DND-41 (cell line): Measurements from ENCODE around the gene BAAT.

ENCODE experiments used
- ATAC-seq: fragments of 200-7000 bp; cut with Tn5 transposase; 3 replicates; pipeline ENCODE4 v1.9.1; 2021; ENCODE audit warnings: low read depth; ENCODE audit not compliant: insufficient read depth
- DNase-seq: peaks from one replicate; pipeline ENCODE4 v3.0.0-alpha.2; 2020
- H2AFZ ChIP-seq: 2 replicates; pipeline ENCODE4 v1.6.0; 2012; ENCODE audit warnings: low read depth, low read length
- H3K27ac ChIP-seq: 2 replicates; pipeline ENCODE4 v1.5.1; 2012; ENCODE audit warnings: low read length, inconsistent platforms
- H3K27me3 ChIP-seq: fragments of 200-600 bp; sonication (generic); 2 replicates; pipeline ENCODE4 v1.6.0; 2012; ENCODE audit warnings: low read length, mild to moderate bottlenecking, inconsistent platforms; ENCODE audit not compliant: insufficient read depth, poor library complexity
- H3K36me3 ChIP-seq: 2 replicates; pipeline ENCODE4 v1.5.1; 2012; ENCODE audit warnings: low read length, inconsistent platforms; ENCODE audit not compliant: insufficient read depth
- H3K4me1 ChIP-seq: 2 replicates; pipeline ENCODE4 v1.5.1; 2012; ENCODE audit warnings: mild to moderate bottlenecking, low read length; ENCODE audit not compliant: insufficient read depth
- H3K4me2 ChIP-seq: 2 replicates; pipeline ENCODE4 v1.6.0; 2012; ENCODE audit warnings: mild to moderate bottlenecking, moderate library complexity, low read length, inconsistent platforms; ENCODE audit not compliant: insufficient read depth
- H3K4me3 ChIP-seq, 2 experiments: fragments of 200-600 bp in 1 of 2; shearing (Covaris generic) in 1 of 2; 2 replicates each; pipeline ENCODE4 v1.5.1; 2012 to 2016; ENCODE audit warnings: inconsistent platforms in 2 of 2, low read length in 2 of 2, mild to moderate bottlenecking in 2 of 2, low read depth in 1 of 2, moderate library complexity in 1 of 2
- H3K79me2 ChIP-seq: 2 replicates; pipeline ENCODE4 v1.6.0; 2012; ENCODE audit warnings: low read length, inconsistent platforms; ENCODE audit not compliant: insufficient read depth
- H3K9ac ChIP-seq: 2 replicates; pipeline ENCODE4 v1.6.0; 2012; ENCODE audit warnings: low read depth, mild to moderate bottlenecking, inconsistent platforms, low read length, moderate library complexity
- H3K9me3 ChIP-seq: 2 replicates; pipeline ENCODE4 v1.5.1; 2012; ENCODE audit warnings: low read length, moderate library complexity, mild to moderate bottlenecking, inconsistent platforms; ENCODE audit not compliant: insufficient read depth, severe bottlenecking
- H4K20me1 ChIP-seq: 2 replicates; pipeline ENCODE4 v1.6.0; 2012; ENCODE audit warnings: low read length; ENCODE audit not compliant: insufficient read depth
- EZH2 ChIP-seq: IDR thresholded peaks from 3 replicates; pipeline ENCODE4 v1.6.1; 2012; ENCODE audit warnings: borderline replicate concordance, low read depth, mild to moderate bottlenecking, moderate library complexity, low read length, inconsistent platforms; ENCODE audit not compliant: severe bottlenecking
- TF ChIP-seq, protein P1 (sequence below): IDR thresholded peaks from 2 replicates; pipeline ENCODE4 v1.5.1; 2012; ENCODE audit warnings: borderline replicate concordance, low read length, moderate library complexity, mild to moderate bottlenecking; ENCODE audit not compliant: poor library complexity, severe bottlenecking; ENCODE audit errors: extremely low read depth

The BAAT gene

GRCh38 chr9:101427358-101427757 lies 42.6 kb upstream of the BAAT start:
- no peak overlapping the region for H3K4me2 ChIP-seq
- no peaks in the 10 kb centered on the region for H3K4me1 ChIP-seq
- no peak overlapping the region for H2AFZ ChIP-seq
- no peak overlapping the region for H3K4me3 ChIP-seq
- TF ChIP-seq EZH2: no peak
- TF ChIP-seq, protein P1, sequence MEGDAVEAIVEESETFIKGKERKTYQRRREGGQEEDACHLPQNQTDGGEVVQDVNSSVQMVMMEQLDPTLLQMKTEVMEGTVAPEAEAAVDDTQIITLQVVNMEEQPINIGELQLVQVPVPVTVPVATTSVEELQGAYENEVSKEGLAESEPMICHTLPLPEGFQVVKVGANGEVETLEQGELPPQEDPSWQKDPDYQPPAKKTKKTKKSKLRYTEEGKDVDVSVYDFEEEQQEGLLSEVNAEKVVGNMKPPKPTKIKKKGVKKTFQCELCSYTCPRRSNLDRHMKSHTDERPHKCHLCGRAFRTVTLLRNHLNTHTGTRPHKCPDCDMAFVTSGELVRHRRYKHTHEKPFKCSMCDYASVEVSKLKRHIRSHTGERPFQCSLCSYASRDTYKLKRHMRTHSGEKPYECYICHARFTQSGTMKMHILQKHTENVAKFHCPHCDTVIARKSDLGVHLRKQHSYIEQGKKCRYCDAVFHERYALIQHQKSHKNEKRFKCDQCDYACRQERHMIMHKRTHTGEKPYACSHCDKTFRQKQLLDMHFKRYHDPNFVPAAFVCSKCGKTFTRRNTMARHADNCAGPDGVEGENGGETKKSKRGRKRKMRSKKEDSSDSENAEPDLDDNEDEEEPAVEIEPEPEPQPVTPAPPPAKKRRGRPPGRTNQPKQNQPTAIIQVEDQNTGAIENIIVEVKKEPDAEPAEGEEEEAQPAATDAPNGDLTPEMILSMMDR: no peak
- no peaks in the 10 kb centered on the region for H3K79me2 ChIP-seq
- no peak for ATAC-seq
- H4K20me1 ChIP-seq: no peaks in the 10 kb centered on the region
- no peaks in the 10 kb centered on the region for H3K36me3 ChIP-seq
- no peak overlapping the region for H3K9ac ChIP-seq
- no peaks in the 10 kb centered on the region for H3K27me3 ChIP-seq
- no peaks in the 10 kb centered on the region for H3K9me3 ChIP-seq
- no peak for DNase-seq
- H3K27ac ChIP-seq: no peak overlapping the region

GRCh38 chr9:101421653-101422065 lies 36.9 kb upstream of the BAAT start:
- Histone ChIP-seq H3K27ac (no peak overlapping the region), H3K79me2 (no peaks in the 10 kb centered on the region), H3K9ac (no peak overlapping the region), H3K4me1 (no peaks in the 10 kb centered on the region), H3K4me3 (no peak overlapping the region), H2AFZ (no peak overlapping the region), H3K27me3 (no peaks in the 10 kb centered on the region), H4K20me1 (no peaks in the 10 kb centered on the region), H3K4me2 (no peak overlapping the region), H3K9me3 (no peaks in the 10 kb centered on the region), H3K36me3 (no peaks in the 10 kb centered on the region)
- no peak for ATAC-seq
- no peak for TF ChIP-seq EZH2
- TF ChIP-seq, protein P1: no peak
- DNase-seq: no peak

- Histone ChIP-seq H3K9ac (no peak overlapping the region), H3K27ac (no peak overlapping the region), H3K9me3 (peaks cover 3% of the 10 kb centered on the region), H3K36me3 (no peaks in the 10 kb centered on the region), H2AFZ (no peak overlapping the region), H3K4me1 (no peaks in the 10 kb centered on the region), H3K4me3 (no peak overlapping the region), H3K4me2 (no peak overlapping the region), H3K27me3 (no peaks in the 10 kb centered on the region), H3K79me2 (no peaks in the 10 kb centered on the region), H4K20me1 (no peaks in the 10 kb centered on the region)
- DNase-seq (no peak), ATAC-seq (no peak)
- TF ChIP-seq, protein P1: no peak
- TF ChIP-seq EZH2: no peak
These were observed 35.1 kb upstream of the BAAT start for GRCh38 chr9:101419863-101420262.
